ENCODE measurements around the gene ALDH16A1.

Gene ALDH16A1

GRCh38 chr19:49436381-49437017 is 16.5 kb upstream of the ALDH16A1 start:
- DNase-seq (ENCODE audit: extremely low spot score), result peak; percentile 49
- CTCF ChIA-PET, result interaction anchor here (1.2 to 2.4 kb wide), 4 partner anchors 9 to 109 kb away, joined by 3 to 14 read pairs (median 4); no protein-coding TSS in a partner anchor
- POLR2A ChIA-PET, result no interaction called here
- no peak for TF ChIP-seq CTCF (IDR thresholded peaks at IDR 0.05; ENCODE audit: control extremely low read depth, extremely low read depth, low read depth, missing control alignments)

DNA sequence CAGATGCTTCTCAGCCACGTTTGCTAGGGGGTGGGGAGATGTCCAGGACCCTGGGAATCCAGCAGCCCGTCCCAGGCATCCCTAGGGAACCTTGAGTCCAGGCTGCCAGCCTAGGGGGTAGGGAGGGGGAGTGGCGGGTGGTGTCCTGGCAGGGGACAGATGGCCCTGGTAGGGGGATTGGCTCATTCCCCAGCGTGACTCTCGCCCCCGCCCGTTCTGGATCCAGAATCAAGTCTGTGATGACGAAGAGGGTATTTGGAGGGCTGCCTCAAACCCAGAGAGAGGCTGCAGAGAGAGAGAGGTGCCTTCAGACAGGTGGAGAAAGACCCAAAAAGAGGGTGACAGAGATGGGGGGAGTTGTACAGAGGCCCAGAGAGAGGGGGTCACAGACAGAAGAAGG is 15.8 kb upstream of the ALDH16A1 start:
- ChIA-PET CTCF (interaction anchor here (1.3 kb wide), 1 partner anchor 8 kb away, joined by 4 read pairs; no protein-coding TSS in a partner anchor), POLR2A (no interaction called here)
- TF ChIP-seq CTCF (IDR thresholded peaks at IDR 0.05; ENCODE audit: control extremely low read depth, extremely low read depth, low read depth, missing control alignments), result no peak
- no peak for DNase-seq (ENCODE audit: extremely low spot score)

DNA sequence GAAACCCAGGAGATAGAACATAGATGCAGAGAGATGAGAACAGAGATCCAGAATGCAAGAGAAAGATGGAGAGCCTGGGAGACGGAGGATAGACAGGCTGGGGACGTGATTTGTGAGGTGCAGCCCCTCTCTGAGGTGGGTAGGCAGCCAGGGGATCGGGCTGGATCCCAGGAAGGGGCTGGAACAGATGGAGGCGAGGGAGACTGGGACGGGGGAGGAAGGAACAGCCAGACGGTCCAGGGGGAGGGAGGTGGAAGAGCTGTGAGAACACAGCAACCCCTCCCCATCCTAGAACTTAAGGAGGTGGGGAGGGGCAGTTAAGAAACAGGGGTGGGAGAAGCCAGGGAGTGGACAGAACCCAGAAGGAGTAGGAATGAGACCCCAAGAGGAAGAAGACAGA is 14.8 kb upstream of the ALDH16A1 start:
- POLR2A ChIA-PET, result no interaction called here
- CTCF ChIA-PET, result no interaction called here
- TF ChIP-seq CTCF (IDR thresholded peaks at IDR 0.05; ENCODE audit: control extremely low read depth, extremely low read depth, low read depth, missing control alignments), result no peak
- DNase-seq (ENCODE audit: extremely low spot score), result no peak

- TF ChIP-seq CTCF (IDR thresholded peaks at IDR 0.05; ENCODE audit: control extremely low read depth, extremely low read depth, low read depth, missing control alignments), result no peak
- CTCF ChIA-PET, result interaction anchor here (3.6 kb wide), 1 partner anchor 49 kb away, joined by 23 read pairs; no protein-coding TSS in a partner anchor
- POLR2A ChIA-PET, result no interaction called here
These were observed 13.2 kb upstream of the ALDH16A1 start for GRCh38 chr19:49439836-49440235.

GRCh38 chr19:49440439-49441209 is 12.4 kb upstream of the ALDH16A1 start:
- DNase-seq (ENCODE audit: extremely low spot score), result no peak
- no peak for TF ChIP-seq CTCF (IDR thresholded peaks at IDR 0.05; ENCODE audit: control extremely low read depth, extremely low read depth, low read depth, missing control alignments)
- ChIA-PET CTCF (interaction anchor here (3.6 kb wide), 1 partner anchor 50 kb away, joined by 23 read pairs; no protein-coding TSS in a partner anchor), POLR2A (no interaction called here)

More at GRCh38 chr19:49439836-49440235, 13.2 kb upstream of the ALDH16A1 start:
- DNase-seq (ENCODE audit: extremely low spot score), result no peak

DNA sequence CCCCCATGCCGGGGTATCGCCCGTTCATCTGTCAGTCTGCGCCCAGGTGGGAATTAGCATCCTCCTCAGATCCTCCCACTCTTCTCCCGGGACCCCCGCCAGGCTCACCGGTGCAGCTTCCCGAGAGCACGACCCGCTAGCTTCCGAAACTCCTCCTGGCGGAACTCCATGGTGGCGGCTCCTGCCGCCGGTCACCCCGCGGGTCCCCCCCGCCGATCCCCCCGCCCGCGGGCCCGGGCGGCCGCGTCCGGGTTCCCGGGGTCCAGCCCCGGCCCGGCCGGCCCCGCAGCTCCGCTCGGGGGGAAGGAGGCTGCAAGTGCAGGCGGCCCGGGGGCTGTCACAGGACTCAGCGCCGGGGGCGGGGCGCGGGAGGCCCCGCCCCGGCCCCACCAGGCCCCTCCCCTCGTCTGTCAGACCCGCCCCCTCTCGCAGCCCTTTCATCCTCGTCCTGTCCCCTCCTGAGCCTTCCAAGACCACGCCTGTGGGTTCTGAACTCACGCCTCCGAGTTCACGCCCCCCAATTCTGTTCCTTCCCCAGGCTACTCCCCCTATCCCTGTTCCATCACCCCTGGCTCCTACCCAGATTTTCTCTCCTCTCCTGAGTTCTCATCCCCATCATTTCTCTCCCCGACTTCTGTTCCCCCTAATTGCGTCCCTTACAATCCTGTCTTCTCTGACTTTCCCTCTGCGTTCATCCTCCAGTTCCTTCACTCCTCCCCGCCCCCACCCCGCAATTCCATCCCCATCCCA is 11.6 kb upstream of the ALDH16A1 start, which contains the start of gene SLC17A7:
Gene SLC17A7, minus strand, starts transcription at position 318 of the 750 bp plus-strand sequence. Its CDS starts 148 bp downstream, at position 170.
- peak; percentile 72 for DNase-seq (ENCODE audit: extremely low spot score)
- CTCF ChIA-PET, result interaction anchor here (1.1 to 3.6 kb wide), 4 partner anchors 12 to 51 kb away, joined by 5 to 23 read pairs (median 6); partner anchors contain the start of gene ALDH16A1

More for the DNA sequence above, 11.6 kb upstream of the ALDH16A1 start, which contains the start of gene SLC17A7:
- POLR2A ChIA-PET, result no interaction called here
- TF ChIP-seq CTCF (IDR thresholded peaks at IDR 0.05; ENCODE audit: control extremely low read depth, extremely low read depth, low read depth, missing control alignments), result no peak
